Measurements from ENCODE around the gene SAE1.

The SAE1 gene

DNA sequence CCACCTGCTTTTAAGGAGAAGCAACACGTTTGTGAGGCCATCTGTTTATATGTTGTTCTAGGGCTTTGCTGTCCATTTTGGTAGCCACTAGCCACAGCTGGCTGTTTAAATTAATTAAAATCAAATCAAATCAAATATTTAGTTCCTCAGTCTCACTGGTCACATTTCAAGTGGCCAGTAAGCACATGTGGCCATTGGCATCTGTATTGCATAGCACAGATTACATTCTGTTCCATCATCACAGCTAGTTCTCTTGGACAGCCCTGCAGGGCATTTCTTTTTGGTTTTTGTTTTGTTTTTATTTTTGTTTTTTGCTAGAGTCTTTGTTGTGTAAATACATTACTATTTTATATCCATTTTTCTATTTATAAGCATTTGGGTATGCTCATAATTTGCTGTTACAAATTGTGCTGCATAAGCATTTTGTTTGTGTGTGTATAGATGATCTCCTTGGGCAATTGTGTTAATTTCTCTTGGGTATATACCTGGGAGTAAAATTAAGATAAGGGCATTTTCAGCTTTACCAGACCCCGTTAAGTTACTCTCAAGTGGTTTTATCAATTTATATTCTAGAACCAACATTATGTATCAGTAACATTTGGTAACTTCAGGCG, 31.3 kb downstream of the SAE1 start:
- no peak for DNase-seq (ENCODE audit: low spot score)

- no peak for DNase-seq (ENCODE audit: low spot score)
These were observed 37.4 kb downstream of the SAE1 start for GRCh38 chr19:47168065-47168464.

GRCh38 chr19:47172666-47173455, 42.2 kb downstream of the SAE1 start:
- DNase-seq (ENCODE audit: low spot score), result no peak

- no peak for DNase-seq (ENCODE audit: low spot score)
These were observed 45.5 kb downstream of the SAE1 start for GRCh38 chr19:47176071-47176626.

- DNase-seq (ENCODE audit: low spot score), result peak; percentile 63
These were observed 46.0 kb downstream of the SAE1 start for GRCh38 chr19:47176627-47177090.

GRCh38 chr19:47179653-47180310, 49.1 kb downstream of the SAE1 start:
- no peak for DNase-seq (ENCODE audit: low spot score)

- DNase-seq (ENCODE audit: low spot score), result no peak
These were observed 53.0 kb downstream of the SAE1 start for GRCh38 chr19:47183601-47184000.

- peak; percentile 87 for DNase-seq (ENCODE audit: low spot score)
These were observed 56.1 kb downstream of the SAE1 start for GRCh38 chr19:47186446-47187334.

GRCh38 chr19:47187335-47187655, 56.7 kb downstream of the SAE1 start:
- no peak for DNase-seq (ENCODE audit: low spot score)

GRCh38 chr19:47187797-47188196, 57.2 kb downstream of the SAE1 start:
- peak; percentile 6 for DNase-seq (ENCODE audit: low spot score)

- no peak for DNase-seq (ENCODE audit: low spot score)
These were observed 57.9 kb downstream of the SAE1 start for GRCh38 chr19:47188507-47189033.

DNA sequence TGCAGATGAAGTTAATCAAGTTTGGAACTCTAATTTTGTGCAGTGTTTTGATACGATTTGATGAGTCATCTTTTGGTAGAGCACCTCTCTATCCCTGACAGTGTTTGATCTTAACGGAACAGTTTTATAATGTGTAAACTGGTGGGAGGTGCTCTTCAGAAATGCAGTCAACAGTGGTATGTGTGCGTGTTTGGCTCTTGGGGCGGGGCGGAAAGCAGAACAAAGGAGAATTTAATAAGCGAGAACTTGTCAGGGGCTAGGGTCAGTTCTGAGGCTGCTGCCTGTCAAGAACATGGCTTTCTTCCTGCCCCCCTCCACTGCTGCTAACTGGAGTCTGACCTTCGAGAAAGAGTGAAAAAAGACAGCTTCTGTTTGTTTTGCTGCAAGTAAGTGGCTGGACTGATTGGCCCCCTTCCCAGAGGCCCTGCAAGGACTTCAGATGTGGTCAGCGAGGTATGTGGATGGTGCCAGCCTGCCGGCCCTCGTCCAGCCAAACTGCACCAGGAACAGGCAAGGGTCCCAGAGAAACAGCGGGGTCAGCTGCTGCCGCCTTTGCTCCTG, 59.6 kb downstream of the SAE1 start:
- peak; percentile 68 for DNase-seq (ENCODE audit: low spot score)

- no peak for DNase-seq (ENCODE audit: low spot score)
These were observed 64.8 kb downstream of the SAE1 start for GRCh38 chr19:47195434-47195833.

DNA sequence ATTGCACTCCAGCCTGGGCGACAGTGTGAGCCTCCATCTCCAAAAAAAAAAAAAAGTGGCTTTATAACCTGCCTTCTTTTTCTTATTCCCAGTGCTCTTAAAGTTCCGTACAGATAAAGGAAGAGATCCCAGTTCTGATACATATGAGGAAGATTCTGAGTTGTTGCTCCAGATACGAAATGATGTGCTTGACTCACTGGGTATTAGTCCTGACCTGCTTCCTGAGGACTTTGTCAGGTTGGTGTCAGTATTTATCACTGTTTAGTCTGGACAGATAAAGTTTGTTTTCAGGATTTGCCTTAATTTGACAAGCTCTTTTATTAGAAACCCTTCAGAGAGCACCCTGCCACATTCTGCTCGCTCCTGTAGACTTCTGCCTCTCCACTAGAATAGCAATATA, 66.5 kb downstream of the SAE1 start:
- no peak for DNase-seq (ENCODE audit: low spot score)

- DNase-seq (ENCODE audit: low spot score), result no peak
These were observed 69.9 kb downstream of the SAE1 start for GRCh38 chr19:47200530-47200929.

- no peak for DNase-seq (ENCODE audit: low spot score)
These were observed 72.6 kb downstream of the SAE1 start for GRCh38 chr19:47203254-47203653.

DNA sequence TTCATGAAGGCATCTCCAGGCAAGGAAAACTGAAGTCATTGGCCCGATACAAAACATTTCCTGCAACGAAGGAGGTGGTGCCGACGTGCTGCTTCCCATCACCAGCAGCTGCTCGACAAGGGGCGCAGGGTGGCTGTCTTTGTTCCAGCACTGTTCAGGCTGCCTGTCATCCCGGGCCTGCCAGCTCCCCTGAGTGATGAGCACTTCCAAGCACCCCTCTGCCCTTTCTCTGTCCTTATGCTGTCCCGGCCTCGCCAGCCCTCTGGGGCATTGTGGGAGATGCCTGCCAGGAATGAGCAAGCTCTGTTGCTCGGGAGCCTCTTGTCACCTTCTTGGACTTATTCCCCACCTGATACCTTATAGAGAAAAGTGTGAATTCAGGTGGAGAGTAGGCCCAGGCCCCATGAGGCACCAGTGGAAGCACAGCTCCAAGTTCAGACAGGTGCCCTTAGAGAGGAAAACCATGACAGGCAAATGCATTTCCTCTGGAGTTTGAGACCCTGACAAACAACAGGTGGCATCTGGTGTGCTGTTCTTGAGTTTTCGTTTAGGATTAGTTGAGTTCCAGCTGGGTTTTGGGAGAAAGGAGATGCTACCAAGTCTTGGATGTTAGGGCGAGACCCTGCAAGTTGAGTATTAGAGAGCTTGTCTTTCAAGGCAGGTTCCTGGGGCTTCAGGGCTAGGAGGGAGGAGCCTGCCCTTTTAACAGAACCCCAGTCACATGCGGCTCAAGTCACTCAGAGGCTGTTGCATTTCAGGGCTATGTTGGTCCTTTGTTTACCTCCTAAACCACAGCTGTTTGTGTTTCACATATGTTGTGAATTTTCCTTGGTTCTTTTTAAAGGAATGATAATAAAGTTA, 78.9 kb downstream of the SAE1 start:
- DNase-seq (ENCODE audit: low spot score), result no peak

DNA sequence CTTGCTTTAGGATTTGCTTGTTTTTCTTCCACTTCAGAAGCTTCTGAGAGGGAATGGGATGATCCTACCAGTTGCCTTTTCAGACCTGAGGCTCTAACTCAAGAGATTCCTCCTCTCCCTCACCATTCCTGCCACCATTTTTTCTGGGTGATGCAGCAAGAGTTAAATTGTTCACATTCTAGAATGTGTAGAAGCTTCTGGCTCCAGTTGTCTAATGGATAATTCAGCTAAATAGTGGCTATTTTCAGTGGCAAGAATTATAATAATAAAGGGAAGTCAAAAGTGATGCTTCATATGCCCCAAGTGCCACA, 79.5 kb downstream of the SAE1 start:
- DNase-seq (ENCODE audit: low spot score), result no peak

- peak; percentile 84 for DNase-seq (ENCODE audit: low spot score)
These were observed 80.2 kb downstream of the SAE1 start for GRCh38 chr19:47210689-47211316.

GRCh38 chr19:47215581-47215980, 84.9 kb downstream of the SAE1 start:
- no peak for DNase-seq (ENCODE audit: low spot score)

Measured in CD4-positive, alpha-beta T cell treated with Interleukin-15 for 4 hours (primary cell).